Measurements from ENCODE around the gene ATRX. TPM values are rescaled to one million over a fixed set of nuclear protein-coding genes. Genes with fewer than 3 reads are reported as not detected.

Gene ATRX
- polyA plus RNA-seq, 1 donor from 2014 or later, result 64.0 TPM

- H3K9me2 ChIP-seq (ENCODE audit: insufficient read depth, low read length), result no peaks in the 10 kb centered on the region
- H3K36me3 ChIP-seq (ENCODE audit: insufficient read depth, low read length), result no peaks in the 10 kb centered on the region
- no peaks in the 10 kb centered on the region for H3K9me3 ChIP-seq (ENCODE audit: low read length)
- no peak overlapping the region for H2AFZ ChIP-seq (ENCODE audit: low read depth, low read length)
- H3K27me3 ChIP-seq (ENCODE audit: insufficient read depth, low read depth, low read length), result no peaks in the 10 kb centered on the region
- H3K9ac ChIP-seq (ENCODE audit: low read length), result no peak overlapping the region
- H3F3A ChIP-seq (ENCODE audit: insufficient read depth, low read length, poor library complexity, severe bottlenecking), result no peaks in the 10 kb centered on the region
- H3K79me2 ChIP-seq (replicated peaks; ENCODE audit: insufficient read depth, low read length), result no peaks in the 10 kb centered on the region
- H3K27ac ChIP-seq (ENCODE audit: low read length), result no peak overlapping the region
- H4K20me1 ChIP-seq (ENCODE audit: insufficient read depth), result no peaks in the 10 kb centered on the region
- TF ChIP-seq EZH2 (IDR thresholded peaks at IDR 0.05; ENCODE audit: borderline replicate concordance, insufficient read depth, low read length, poor library complexity, severe bottlenecking), result no peak
- TF ChIP-seq TAF1 (IDR thresholded peaks at IDR 0.05; ENCODE audit: low read depth), result no peak
- TF ChIP-seq SMC3 (conservative IDR thresholded peaks at IDR 0.05; ENCODE audit: poor library complexity), result no peak
- TF ChIP-seq MXI1 (conservative IDR thresholded peaks at IDR 0.05; ENCODE audit: poor library complexity, severe bottlenecking), result no peak
- TF ChIP-seq RAD21 (conservative IDR thresholded peaks at IDR 0.05), result no peak
- TF ChIP-seq CTCF (IDR thresholded peaks at IDR 0.05; ENCODE audit: poor library complexity, severe bottlenecking), result no peak
- TF ChIP-seq REST (IDR thresholded peaks at IDR 0.05; ENCODE audit: borderline replicate concordance), result no peak
- no peak overlapping the region for H3K4me3 ChIP-seq (ENCODE audit: low read length)
- H3K4me2 ChIP-seq (ENCODE audit: low read length), result no peak overlapping the region
Measured at GRCh38 chrX:77802201-77802600, 16.2 kb upstream of the ATRX start.

GRCh38 chrX:77795124-77795523 is 9.1 kb upstream of the ATRX start:
- no peaks in the 10 kb centered on the region for H3K36me3 ChIP-seq (ENCODE audit: insufficient read depth, low read length)
- H3F3A ChIP-seq (ENCODE audit: insufficient read depth, low read length, poor library complexity, severe bottlenecking), result no peaks in the 10 kb centered on the region
- H3K27ac ChIP-seq (ENCODE audit: low read length), result no peak overlapping the region
- no peak overlapping the region for H3K4me2 ChIP-seq (ENCODE audit: low read length)
- H3K4me3 ChIP-seq (ENCODE audit: low read length), result no peak overlapping the region
- no peaks in the 10 kb centered on the region for H3K9me3 ChIP-seq (ENCODE audit: low read length)
- no peaks in the 10 kb centered on the region for H3K27me3 ChIP-seq (ENCODE audit: insufficient read depth, low read depth, low read length)
- no peaks in the 10 kb centered on the region for H3K9me2 ChIP-seq (ENCODE audit: insufficient read depth, low read length)
- no peak overlapping the region for H3K9ac ChIP-seq (ENCODE audit: low read length)
- H2AFZ ChIP-seq (ENCODE audit: low read depth, low read length), result no peak overlapping the region
- H3K79me2 ChIP-seq (replicated peaks; ENCODE audit: insufficient read depth, low read length), result no peaks in the 10 kb centered on the region
- H4K20me1 ChIP-seq (ENCODE audit: insufficient read depth), result no peaks in the 10 kb centered on the region
- TF ChIP-seq POLR2AphosphoS5 (IDR thresholded peaks at IDR 0.05), result no peak
- no peak for TF ChIP-seq RAD21 (conservative IDR thresholded peaks at IDR 0.05)
- TF ChIP-seq EZH2 (IDR thresholded peaks at IDR 0.05; ENCODE audit: borderline replicate concordance, insufficient read depth, low read length, poor library complexity, severe bottlenecking), result no peak
- TF ChIP-seq TAF1 (IDR thresholded peaks at IDR 0.05; ENCODE audit: low read depth), result no peak
- TF ChIP-seq REST (IDR thresholded peaks at IDR 0.05; ENCODE audit: borderline replicate concordance), result no peak
- TF ChIP-seq EP300 (conservative IDR thresholded peaks at IDR 0.05; ENCODE audit: poor library complexity, severe bottlenecking), result no peak
- TF ChIP-seq MXI1 (conservative IDR thresholded peaks at IDR 0.05; ENCODE audit: poor library complexity, severe bottlenecking), result no peak
- TF ChIP-seq SMC3 (conservative IDR thresholded peaks at IDR 0.05; ENCODE audit: poor library complexity), result no peak
- TF ChIP-seq CTCF (IDR thresholded peaks at IDR 0.05; ENCODE audit: poor library complexity, severe bottlenecking), result no peak
